HepG2 (cell line): ENCODE measurements around the gene TRERF1. TPM values are rescaled to one million over a fixed set of nuclear protein-coding genes. Genes with fewer than 3 reads are reported as not detected.
"Not testable (repeated sequence)": the region's sequence is repeated elsewhere in the genome, so short reads cannot be mapped to it uniquely, and the experiment has no call there.

ENCODE experiments used
- ATAC-seq: fragments of 200-7000 bp; cut with Tn5 transposase; 3 replicates; pipeline ENCODE4 v1.9.1; 2020; ENCODE audit warnings: mild to moderate bottlenecking, moderate library complexity
- BruUV-seq: library from RNA; stranded (reverse); fragments of 400-500 nt; replicated peaks from 2 replicates; lab custom pipeline; 2021; lab: Mats Ljungman, UMichigan
- CTCF ChIA-PET: fragments of 300-600 bp; formaldehyde crosslinking; extraction: SDS; loops from one replicate; lab custom pipeline; 2021; ENCODE audit warnings: low total read pairs, inconsistent platforms, low intra/inter-chr PET ratio; lab: Yijun Ruan, JAX
- POLR2A ChIA-PET: fragments of 350-600 bp; sonication (Branson Sonifier 250); formaldehyde crosslinking; loops from one replicate; lab custom pipeline; 2020; ENCODE audit warnings: antibody characterized with exemption, inconsistent platforms; lab: Yijun Ruan, JAX
- DNase-seq: peaks from one replicate; pipeline ENCODE4 v3.0.0-alpha.2; 2015; ENCODE audit warnings: low spot score
- FAIRE-seq: peaks from 3 replicates; lab custom pipeline; 2011; peaks lifted over from hg19 to GRCh38; lab: Jason Lieb, UNC
- H2AFZ ChIP-seq: one replicate; pipeline ENCODE4 v1.6.1; 2011; ENCODE audit warnings: low read length, inconsistent platforms
- H3K27ac ChIP-seq: fragments of 300-600 bp; 3 replicates; pipeline ENCODE4 v1.8.0; 2011; ENCODE audit warnings: mixed run types, mild to moderate bottlenecking, mixed read lengths, low read length, inconsistent platforms; ENCODE audit not compliant: insufficient read depth; ENCODE audit errors: extremely low read length
- H3K27me3 ChIP-seq, 2 experiments: fragments of 200-600 bp in 1 of 2; 2 replicates in 1 of 2; 3 replicates in 1 of 2; pipeline versions ENCODE4 v1.6.0 to v1.8.0; 2011; ENCODE audit warnings: low read length in 2 of 2, mild to moderate bottlenecking in 2 of 2, moderate library complexity in 2 of 2, inconsistent platforms in 1 of 2; ENCODE audit not compliant: insufficient read depth in 2 of 2, control insufficient read depth in 1 of 2
- H3K36me3 ChIP-seq, 2 experiments: fragments of 200-600 bp in 1 of 2; replicated peaks in 1 of 2; 2 replicates in 1 of 2; 3 replicates in 1 of 2; pipeline versions ENCODE4 v1.5.1 to v1.8.0; 2011; ENCODE audit warnings: low read length in 2 of 2, inconsistent platforms in 1 of 2; ENCODE audit not compliant: insufficient read depth in 2 of 2, control insufficient read depth in 1 of 2
- H3K4me1 ChIP-seq: 2 replicates; pipeline ENCODE4 v1.5.1; 2012; ENCODE audit warnings: low read length, inconsistent platforms; ENCODE audit not compliant: insufficient read depth
- H3K4me2 ChIP-seq: 2 replicates; pipeline ENCODE4 v1.6.0; 2011; ENCODE audit warnings: low read depth, low read length, inconsistent platforms
- H3K4me3 ChIP-seq, 3 experiments: fragments of 200-600 bp in 1 of 3; sonication (generic), shearing (Covaris generic) in 1 of 3; replicated peaks in 1 of 3; 2 replicates each; pipeline ENCODE4 v1.5.1; 2011 to 2016; ENCODE audit warnings: low read length in 3 of 3, inconsistent platforms in 2 of 3, low read depth in 2 of 3, mild to moderate bottlenecking in 2 of 3, control low read depth in 1 of 3, mixed read lengths in 1 of 3; ENCODE audit not compliant: insufficient read depth in 1 of 3
- H3K79me2 ChIP-seq: one replicate; pipeline ENCODE4 v1.6.1; 2011; ENCODE audit warnings: low read length, inconsistent platforms; ENCODE audit not compliant: insufficient read depth
- H3K9ac ChIP-seq: 2 replicates; pipeline ENCODE4 v1.6.0; 2011; ENCODE audit warnings: mild to moderate bottlenecking, low read depth, low read length, inconsistent platforms; ENCODE audit not compliant: insufficient read depth
- H3K9me3 ChIP-seq: 2 replicates; pipeline ENCODE4 v1.5.1; 2012; ENCODE audit warnings: mild to moderate bottlenecking, low read length
- H4K20me1 ChIP-seq: 2 replicates; pipeline ENCODE4 v1.6.0; 2011; ENCODE audit warnings: inconsistent platforms, mild to moderate bottlenecking, low read length, moderate library complexity; ENCODE audit not compliant: insufficient read depth
- ATF7-NPFF ChIP-seq: sonication (generic); formaldehyde crosslinking; IDR thresholded peaks from 2 replicates; pipeline ENCODE4 v1.8.1; 2023; ENCODE audit warnings: mild to moderate bottlenecking, low read depth, missing genetic modification reagents, moderate library complexity
- CHCHD3 ChIP-seq: sonication (generic); formaldehyde crosslinking; IDR thresholded peaks from 2 replicates; pipeline ENCODE4 v1.8.0; 2022; ENCODE audit warnings: mild to moderate bottlenecking, missing genetic modification reagents, moderate library complexity
- FOXM1 ChIP-seq: sonication (generic); formaldehyde crosslinking; IDR thresholded peaks from 2 replicates; pipeline ENCODE4 v1.5.0; 2020; ENCODE audit warnings: missing genetic modification reagents
- HNF1A ChIP-seq, 2 experiments: sonication (generic) in 1 of 2; formaldehyde crosslinking in 1 of 2; IDR thresholded peaks; 2 replicates each; pipeline versions ENCODE4 v1.4.0 to v1.6.1; 2016 to 2020; ENCODE audit warnings: borderline replicate concordance in 1 of 2, low read depth in 1 of 2, mild to moderate bottlenecking in 1 of 2, missing genetic modification reagents in 1 of 2
- RARG ChIP-seq: sonication (generic); formaldehyde crosslinking; IDR thresholded peaks from 2 replicates; pipeline ENCODE4 v1.4.0; 2020; ENCODE audit warnings: low read depth, mild to moderate bottlenecking, missing genetic modification reagents
- REXO4 ChIP-seq: sonication (generic); formaldehyde crosslinking; IDR thresholded peaks from 2 replicates; pipeline ENCODE4 v1.8.0; 2022; ENCODE audit warnings: missing genetic modification reagents, mild to moderate bottlenecking, borderline replicate concordance
- TARDBP ChIP-seq: sonication (generic); formaldehyde crosslinking; IDR thresholded peaks from 2 replicates; pipeline ENCODE4 v1.8.0; 2022; ENCODE audit warnings: mild to moderate bottlenecking, missing genetic modification reagents
- TBX2 ChIP-seq: sonication (generic); formaldehyde crosslinking; IDR thresholded peaks from 2 replicates; pipeline ENCODE4 v1.5.0; 2020; ENCODE audit warnings: missing genetic modification reagents, mild to moderate bottlenecking, borderline replicate concordance
- TMF1 ChIP-seq: sonication (generic); formaldehyde crosslinking; IDR thresholded peaks from 2 replicates; pipeline ENCODE4 v1.8.1; 2022; ENCODE audit warnings: low read depth, missing genetic modification reagents
- ZBTB25 ChIP-seq: IDR thresholded peaks from 2 replicates; pipeline ENCODE4 v1.6.1; 2018; ENCODE audit warnings: missing genetic modification reagents
- ZBTB8A ChIP-seq: sonication (generic); formaldehyde crosslinking; IDR thresholded peaks from 2 replicates; pipeline ENCODE4 v1.4.0; 2020; ENCODE audit warnings: mild to moderate bottlenecking, low read depth, missing genetic modification reagents, borderline replicate concordance
- ZNF510 ChIP-seq: sonication (generic); formaldehyde crosslinking; IDR thresholded peaks from 2 replicates; pipeline ENCODE4 v1.4.0; 2020; ENCODE audit warnings: low read depth, mild to moderate bottlenecking, missing genetic modification reagents
- WGBS: methylation state at CpG from one replicate; pipeline ENCODE4 v1.1.6; 2017; ENCODE audit warnings: low lambda C conversion rate; 5-methylcytosine and 5-hydroxymethylcytosine counted together
- in situ Hi-C: cut with HindIII; loops from 2 replicates; pipeline ENCODE4 v1.10.0; 2017; ENCODE audit warnings: low pct_unique_long_range_greater_than_20kb; ENCODE audit not compliant: extremely low pct_ligation_motif_present
- intact Hi-C: fragments of 100-400 bp; cut with micrococcal nuclease; formaldehyde crosslinking; loops from one replicate; pipeline ENCODE4 v1.10.0; 2022; ENCODE audit not compliant: unreplicated experiment
- polyA plus RNA-seq, 8 experiments: library from polyadenylated mRNA; depleted of rRNA in 3 of 8; stranded (reverse) in 7 of 8; unstranded in 1 of 8; fragments of >200 nt; fragmentation: Illumina TruSeq in 4 of 8; extraction: Trizol in 4 of 8; gene quantifications; 2 replicates each; pipeline versions ENCODE4 v1.2.1 to v1.2.3, GENCODE V29; 2011 to 2016; ENCODE audit warnings: low read depth in 4 of 8, missing spikeins in 1 of 8, mixed read lengths in 1 of 8; ENCODE audit not compliant: insufficient read depth in 1 of 8
- total RNA-seq, 5 experiments: library from RNA; depleted of rRNA; stranded (reverse); fragments of >200 nt; fragmentation: Illumina TruSeq; extraction: Trizol; gene quantifications; 2 replicates each; pipeline ENCODE4 v1.2.3, GENCODE V29; 2016; ENCODE audit warnings: low read depth in 1 of 5

The TRERF1 gene
- total and polyA plus RNA-seq, 2 of the 13 experiments (the other 11 are each of a cell fraction or from before 2014, with no cell fraction given): 0.02 TPM; not detected in 1

- TF ChIP-seq RARG (CRISPR knock-in tag): no peak
- no peak for TF ChIP-seq ZNF510
- TF ChIP-seq ZBTB8A (CRISPR knock-in tag): no peak
- TF ChIP-seq FOXM1 (CRISPR knock-in tag): no peak
- no peak for TF ChIP-seq REXO4 (CRISPR knock-in tag)
- TF ChIP-seq, all 625 proteins: peak for 0
Measured at GRCh38 chr6:42194056-42194455, 257.7 kb downstream of the TRERF1 start (continued).

DNA sequence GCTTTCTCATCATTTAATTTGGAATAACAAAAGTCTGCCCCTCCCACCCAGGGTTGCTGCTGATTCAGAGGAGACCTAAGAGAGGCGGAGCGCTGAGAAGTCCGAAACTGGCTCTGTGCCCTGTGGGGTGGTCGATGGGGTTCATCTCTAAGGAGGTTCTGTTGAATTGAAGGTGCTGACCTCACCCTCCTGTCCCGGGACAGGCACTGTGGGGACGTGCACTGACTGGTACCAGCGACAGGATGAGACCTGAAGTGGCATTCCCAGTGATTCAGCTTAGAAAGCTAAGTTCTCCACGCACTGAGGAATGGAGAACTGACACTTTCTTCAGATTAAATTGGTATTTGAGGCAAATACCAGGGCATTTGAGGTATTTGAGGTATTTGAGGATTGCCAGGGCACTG, 258.2 kb downstream of the TRERF1 start:
- intact Hi-C loops: no loop called here
- H3K4me1 ChIP-seq: peaks cover 22% of the 10 kb centered on the region
- TF ChIP-seq ATF7-NPFF (CRISPR knock-in tag) (no peak), TARDBP (CRISPR knock-in tag) (no peak), TBX2 (CRISPR knock-in tag) (no peak), TMF1 (no peak), CHCHD3 (CRISPR knock-in tag) (no peak), HNF1A (IDR thresholded peaks at IDR 0.05; ENCODE audit: low read depth) (no peak), HNF1A (CRISPR knock-in tag; IDR thresholded peaks at IDR 0.05; ENCODE audit: borderline replicate concordance) (no peak), ZBTB25 (CRISPR knock-in tag) (no peak)
- TF ChIP-seq, all 625 proteins: peak for 0
- no peak overlapping the region for H3K4me3 ChIP-seq
- DNase-seq: no peak
- H3K27me3 ChIP-seq: no peaks in the 10 kb centered on the region
- ChIA-PET CTCF (no interaction called here), POLR2A (interaction anchor here (1.0 kb wide), 1 partner anchor 21 kb away, joined by 3 read pairs; no protein-coding TSS in a partner anchor)
- no peak for FAIRE-seq
- H3K79me2 ChIP-seq: no peaks in the 10 kb centered on the region
- in situ Hi-C loops: no loop called here
- no peak overlapping the region for H3K9ac ChIP-seq
- H2AFZ ChIP-seq: no peak overlapping the region
- no TSS peak for BruUV-seq
- H3K9me3 ChIP-seq: no peaks in the 10 kb centered on the region
- WGBS: 80% methylated on average over 8 of the region's 8 CpGs
- no peak overlapping the region for H3K4me2 ChIP-seq
- H3K36me3 ChIP-seq: no peaks in the 10 kb centered on the region
- ATAC-seq: no peak
- H4K20me1 ChIP-seq: no peaks in the 10 kb centered on the region
- H3K27ac ChIP-seq: no peak overlapping the region

- H4K20me1 ChIP-seq, intact Hi-C loops, H3K9ac ChIP-seq, ATAC-seq, H3K36me3 ChIP-seq, H3K4me3 ChIP-seq, CTCF ChIA-PET, H3K27me3 ChIP-seq, H2AFZ ChIP-seq, H3K27ac ChIP-seq, POLR2A ChIA-PET, FAIRE-seq, in situ Hi-C loops, H3K9me3 ChIP-seq, DNase-seq, BruUV-seq, H3K79me2 ChIP-seq, H3K4me2 ChIP-seq: not testable (repeated sequence)
- peaks cover 11% of the 10 kb centered on the region for H3K4me1 ChIP-seq
- 90% methylated on average over 5 of the region's 5 CpGs for WGBS
Measured at GRCh38 chr6:42192385-42192784, 259.3 kb downstream of the TRERF1 start.
